Measurements from ENCODE around the gene LEP. TPM values are rescaled to one million over a fixed set of nuclear protein-coding genes. Genes with fewer than 3 reads are reported as not detected.

Gene LEP
- total and polyA plus RNA-seq, 2 of the 8 experiments (the other 6 are each of a cell fraction or from before 2014, with no cell fraction given) = not detected

- H3K23ac ChIP-seq (ENCODE audit: insufficient read length) = no peak overlapping the region
Measured at GRCh38 chr7:128221929-128222403, 19.1 kb upstream of the LEP start.

More at GRCh38 chr7:128221929-128222403, 19.1 kb upstream of the LEP start:
- Histone ChIP-seq H3K4ac (replicated peaks; ENCODE audit: insufficient read length, low read depth, low read length) (no peak overlapping the region), H3K4me1 (replicated peaks in 1 of 4; ENCODE audit: control insufficient read depth in 3 of 4, insufficient read depth in 4 of 4, low read length in 3 of 4) (no peaks in the 10 kb centered on the region), H3K56ac (replicated peaks; ENCODE audit: insufficient read length, low read depth, low read length) (no peak overlapping the region), H3K79me2 (ENCODE audit: control insufficient read depth in 1 of 2, insufficient read depth in 2 of 2, low read length in 2 of 2) (no peaks in the 10 kb centered on the region), H3K9ac (replicated peaks in 1 of 4; ENCODE audit: extremely low read depth in 1 of 4, low read depth in 3 of 4, low read length in 3 of 4) (no peak overlapping the region), H3K4me3 (ENCODE audit: extremely low read depth in 1 of 4, insufficient read depth in 2 of 4, low read depth in 3 of 4, low read length in 4 of 4) (no peak overlapping the region), H2BK5ac (ENCODE audit: low read depth, low read length) (no peak overlapping the region), H3K23me2 (ENCODE audit: low read depth, low read length) (peaks cover 8% of the 10 kb centered on the region; the same call in 1 of the 2 replicates), H3K4me2 (ENCODE audit: insufficient read depth in 1 of 2, low read depth in 2 of 2, low read length in 2 of 2) (no peak overlapping the region), H4K91ac (replicated peaks; ENCODE audit: insufficient read length, low read length) (no peak overlapping the region), H2BK20ac (ENCODE audit: low read length) (no peak overlapping the region), H2BK12ac (ENCODE audit: low read depth, low read length) (no peak overlapping the region), H3K27ac (ENCODE audit: low read depth, low read length) (no peak overlapping the region), H3K36me3 (ENCODE audit: control insufficient read depth in 2 of 4, insufficient read depth in 4 of 4, low read length in 3 of 4) (no peaks in the 10 kb centered on the region), H4K20me1 (replicated peaks in 1 of 2; ENCODE audit: control insufficient read depth in 1 of 2, insufficient read depth in 2 of 2, low read length in 2 of 2) (peaks cover 0 to 2% of the 10 kb centered on the region in 2 experiments), H2BK15ac (ENCODE audit: low read length) (no peak overlapping the region), H3K9me3 (ENCODE audit: insufficient read depth in 2 of 2, low read depth in 1 of 2, low read length in 1 of 2) (no peaks in the 10 kb centered on the region; a peak in 1 of 4 replicates), H3K27me3 (replicated peaks in 1 of 4; ENCODE audit: control insufficient read depth in 3 of 4, extremely low read depth in 1 of 4, insufficient read depth in 3 of 4, low read length in 3 of 4) (no peaks in the 10 kb centered on the region; a peak in 1 of 7 replicates), H2BK120ac (replicated peaks; ENCODE audit: low read depth, low read length) (no peak overlapping the region), H2AFZ (ENCODE audit: low read length) (no peak overlapping the region), H4K5ac (ENCODE audit: insufficient read length, low read depth, low read length) (no peak overlapping the region), H3K79me1 (ENCODE audit: low read depth, low read length) (no peaks in the 10 kb centered on the region), H3K14ac (ENCODE audit: insufficient read length) (no peak overlapping the region), H3K18ac (ENCODE audit: extremely low read depth, low read length) (no peak overlapping the region), H4K8ac (ENCODE audit: extremely low read depth, insufficient read depth, low read length) (no peak overlapping the region), H2AK5ac (ENCODE audit: low read depth, low read length) (no peak overlapping the region)
- DNase-seq (ENCODE audit: low read depth in 1 of 2, low spot score in 2 of 2) = no peak
- CTCF ChIA-PET (ENCODE audit: partially characterized antibody) = interaction anchor here (0.9 to 7.0 kb wide), 6 partner anchors 13 to 159 kb away, joined by 3 to 103 read pairs (median 5); no protein-coding TSS in a partner anchor
- no peak for FAIRE-seq
- POLR2A ChIA-PET (ENCODE audit: partially characterized antibody) = no interaction called here
- WGBS, 2 experiments (ENCODE audit: extremely low coverage in 1 of 2, insufficient coverage in 1 of 2, insufficient read length in 1 of 2, insufficient replicate concordance in 2 of 2, low coverage in 1 of 2, low lambda C conversion rate in 2 of 2, missing lambda C conversion rate in 1 of 2) = 85% methylated on average over 5 of the region's 5 CpGs; no CpG with 5 or more reads in 1 of the 2 experiments
- TF ChIP-seq KDM1A (IDR thresholded peaks at IDR 0.05; ENCODE audit: borderline replicate concordance, low read length) (no peak), POLR2A (IDR thresholded peaks at IDR 0.05; ENCODE audit: control extremely low read depth in 1 of 2, low read depth in 2 of 2, low read length in 2 of 2) (no peak), ATF3 (IDR thresholded peaks at IDR 0.05; ENCODE audit: insufficient read depth, low read depth, low read length) (no peak), HDAC6 (IDR thresholded peaks at IDR 0.05; ENCODE audit: low read depth, low read length) (no peak), NRF1 (IDR thresholded peaks at IDR 0.05; ENCODE audit: low read depth, low read length) (no peak), BACH1 (IDR thresholded peaks at IDR 0.05; ENCODE audit: low read length) (no peak), FOSL1 (IDR thresholded peaks at IDR 0.05; ENCODE audit: insufficient read depth, low read depth, low read length) (no peak), ZNF274 (IDR thresholded peaks at IDR 0.05; ENCODE audit: borderline replicate concordance, extremely low read depth, low read length) (no peak), KDM5A (IDR thresholded peaks at IDR 0.05; ENCODE audit: low read length) (no peak), CTBP2 (IDR thresholded peaks at IDR 0.05; ENCODE audit: borderline replicate concordance, insufficient read depth, insufficient read length, low read length) (no peak), TBP (IDR thresholded peaks at IDR 0.05; ENCODE audit: low read depth, low read length) (no peak)
